HG03354 (cell line): ENCODE data around the gene MRPL14.

Experiments used
- ATAC-seq: cut with Tn5 transposase; IDR thresholded peaks from one replicate; pipeline ENCODE4 v1.9.1; 2021; ENCODE audit warnings: mild to moderate bottlenecking; ENCODE audit not compliant: unreplicated experiment, poor library complexity, severe bottlenecking

MRPL14 gene

DNA sequence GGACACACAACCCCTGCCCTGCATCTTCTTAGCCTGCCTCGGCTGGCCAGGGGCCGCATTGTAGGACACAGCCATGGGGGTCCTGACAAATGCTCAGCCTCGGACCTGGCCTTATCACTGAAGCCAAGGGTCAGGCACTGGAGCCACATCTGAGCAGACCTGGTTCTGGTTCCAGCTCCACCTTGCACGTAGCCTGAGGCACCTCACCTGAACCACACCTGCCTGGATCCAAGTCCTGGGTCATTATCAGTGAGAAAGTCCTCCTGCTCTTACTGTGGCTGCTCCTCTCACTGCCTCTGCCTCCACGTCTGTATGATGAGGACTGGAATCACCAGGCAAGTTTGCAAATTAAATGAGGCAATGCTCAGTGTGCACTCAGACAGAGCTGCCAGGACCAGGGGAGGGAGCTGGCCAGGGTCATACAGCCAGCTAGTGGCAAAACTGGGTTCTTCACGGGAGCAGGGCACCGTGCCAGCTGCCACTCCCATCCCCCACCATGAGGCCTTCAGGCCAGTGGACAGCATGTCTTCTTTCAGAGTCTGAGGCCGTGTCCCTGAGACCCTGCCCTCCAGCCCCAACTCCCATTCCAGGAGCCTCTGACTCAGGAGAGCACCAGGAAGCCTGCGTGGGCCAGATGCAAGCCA lies 40.2 kb downstream of the MRPL14 start:
- ATAC-seq = no peak

DNA sequence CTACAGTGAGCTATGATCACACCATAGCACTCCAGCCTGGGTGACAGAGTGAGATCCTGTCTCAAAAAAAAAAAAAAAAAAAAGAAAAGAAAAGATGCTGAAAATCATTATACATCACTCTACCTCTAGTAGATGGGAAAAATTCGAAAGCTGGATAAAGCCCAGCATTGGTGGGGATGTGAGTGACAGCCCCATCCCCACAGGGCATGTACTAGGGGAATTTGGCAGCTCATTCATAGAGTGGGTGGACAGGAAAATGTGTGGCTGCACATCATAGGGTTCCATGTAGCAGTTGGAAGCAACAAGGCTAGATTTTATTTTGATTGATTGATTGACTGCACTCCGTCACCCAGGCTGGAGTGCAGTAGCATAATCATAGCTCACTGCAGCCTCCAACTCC lies 42.0 kb downstream of the MRPL14 start:
- no peak for ATAC-seq

DNA sequence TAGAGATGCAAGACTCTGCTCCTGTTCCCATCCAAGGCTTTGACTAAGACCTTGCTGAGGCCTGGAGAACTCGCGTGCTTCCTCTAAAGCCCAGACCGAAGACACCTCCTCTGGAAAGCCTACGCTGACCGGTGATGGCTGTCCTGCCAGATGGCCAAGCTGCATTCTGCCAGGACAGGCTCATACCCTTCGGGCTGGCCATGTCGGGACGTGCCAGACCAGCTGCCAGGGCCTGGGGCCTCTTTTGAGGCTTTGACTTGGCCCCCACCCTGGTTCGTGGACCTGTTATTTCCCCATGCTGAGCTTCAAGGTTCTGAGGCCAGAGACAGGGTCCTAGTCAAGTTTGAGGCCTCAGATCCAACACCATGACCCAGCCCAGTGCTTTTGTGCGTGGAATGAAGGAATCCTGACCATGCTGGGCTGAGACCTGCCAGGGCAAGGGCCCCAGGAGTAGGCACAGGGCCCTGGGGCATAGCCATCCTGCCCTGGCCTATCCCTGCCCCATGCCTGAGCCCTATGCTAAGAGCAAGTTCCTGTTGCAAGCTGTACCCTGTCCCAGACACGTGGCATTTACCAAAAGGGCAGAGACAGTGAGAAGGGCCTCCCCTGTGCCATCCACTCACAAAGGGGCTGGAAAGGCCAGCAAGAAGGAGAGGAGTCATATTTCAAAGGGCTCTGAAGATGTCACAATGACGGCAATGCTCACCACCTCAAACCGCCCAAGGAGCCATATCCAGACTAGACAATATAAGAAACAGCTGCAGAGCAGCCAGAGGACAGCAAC lies 42.8 kb downstream of the MRPL14 start:
- no peak for ATAC-seq

- no peak for ATAC-seq
Observed at GRCh38 chr6:44082872-44083321, 44.4 kb downstream of the MRPL14 start.

DNA sequence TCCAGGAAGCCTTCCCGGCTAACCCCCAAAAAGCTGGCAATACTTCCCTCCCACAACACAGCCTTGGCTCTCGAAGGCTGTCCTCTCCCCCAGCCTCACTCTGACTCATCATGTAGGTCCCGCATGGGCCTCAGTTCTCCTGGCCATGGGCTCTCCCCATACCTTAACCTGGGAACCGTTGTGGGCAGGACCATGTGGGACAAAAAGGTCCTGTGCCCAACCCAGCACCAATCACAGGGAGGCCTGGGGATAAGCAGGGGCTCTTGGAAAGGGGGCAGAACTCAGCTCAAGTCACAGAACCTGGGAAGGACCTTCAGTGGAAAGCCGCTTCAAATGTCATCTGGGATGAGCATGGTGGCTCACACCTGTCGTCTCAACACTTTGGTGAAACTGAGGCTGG lies 45.5 kb downstream of the MRPL14 start:
- ATAC-seq = no peak

- ATAC-seq = no peak
Observed at GRCh38 chr6:44080561-44081521, 46.4 kb downstream of the MRPL14 start.

- ATAC-seq = no peak
Observed at GRCh38 chr6:44079672-44080071, 47.6 kb downstream of the MRPL14 start.

DNA sequence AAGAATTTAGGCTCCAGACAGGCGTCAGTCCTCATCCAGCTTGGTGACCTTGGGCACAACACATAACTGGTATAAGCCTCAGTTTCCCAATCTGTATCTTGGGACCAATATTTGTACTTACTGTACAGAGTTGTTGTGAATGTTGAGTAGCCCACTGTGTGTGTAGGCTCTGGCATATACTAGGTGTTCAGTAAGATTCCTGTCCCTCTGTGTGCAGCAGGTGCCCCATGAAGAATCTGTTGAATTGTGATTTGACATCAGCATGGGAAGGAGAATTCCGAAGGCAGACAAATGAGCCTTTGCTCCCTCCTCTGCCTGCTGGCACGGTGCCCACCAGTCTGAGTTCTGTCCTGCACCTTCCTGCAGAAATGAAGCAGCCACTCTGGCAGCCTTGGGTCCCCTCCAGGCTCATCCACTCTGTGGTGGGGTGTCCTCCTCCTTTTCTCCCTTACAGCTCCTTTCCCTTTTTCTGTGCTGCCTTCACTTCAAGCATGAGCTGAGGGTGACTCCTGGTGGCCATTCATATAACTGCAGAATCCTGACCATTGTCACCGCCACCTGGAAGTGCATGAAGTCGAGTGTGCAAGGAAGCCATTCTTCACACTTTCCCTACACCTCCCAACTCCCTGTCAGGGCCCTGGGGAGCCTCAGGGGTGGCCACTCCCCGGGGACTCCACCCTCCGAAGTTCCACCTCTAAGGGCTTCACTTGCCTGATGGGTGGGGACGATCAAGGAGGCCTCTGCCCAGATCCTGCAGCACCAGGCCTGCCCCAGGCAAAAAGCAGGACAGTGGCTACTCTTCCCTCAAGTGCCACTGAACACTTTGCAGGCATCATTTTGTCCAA lies 48.2 kb downstream of the MRPL14 start:
- peak; percentile 35 for ATAC-seq

GRCh38 chr6:44078219-44078826 lies 48.9 kb downstream of the MRPL14 start:
- ATAC-seq = no peak

DNA sequence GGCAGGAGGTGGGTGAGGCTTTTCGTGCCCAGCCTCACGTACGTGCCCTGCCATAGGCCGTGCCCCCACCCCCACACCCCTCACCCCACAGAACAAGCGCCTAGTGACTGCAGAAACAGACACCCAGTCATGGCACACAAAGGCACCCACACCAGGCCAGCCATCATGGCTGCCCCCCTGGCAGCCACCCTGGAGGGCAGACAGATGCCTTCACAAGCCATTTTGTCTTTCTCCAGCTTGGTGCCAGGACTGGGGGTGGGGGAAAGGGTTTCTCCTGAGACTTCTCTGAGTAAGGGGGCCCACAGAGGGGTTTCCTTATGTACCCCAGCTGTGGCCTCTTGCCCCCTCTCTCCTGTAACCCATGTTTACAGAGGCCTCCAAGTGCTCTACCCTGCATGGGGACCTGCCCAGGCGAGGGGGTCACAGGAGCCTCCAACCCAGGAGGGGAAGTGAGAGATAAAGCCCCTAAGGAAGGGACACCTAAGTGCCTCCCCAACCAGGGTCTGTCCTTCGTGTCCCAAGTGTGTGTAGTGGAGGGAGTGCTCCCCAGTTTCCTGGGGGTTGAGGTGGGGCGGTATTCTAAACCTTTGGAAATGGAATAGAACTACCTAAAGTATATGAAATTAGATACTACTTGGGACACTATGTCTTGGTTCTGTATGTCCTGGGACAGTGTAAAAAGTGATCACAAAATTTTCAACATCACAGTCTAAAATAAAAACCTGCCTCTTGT lies 49.9 kb downstream of the MRPL14 start:
- no peak for ATAC-seq

DNA sequence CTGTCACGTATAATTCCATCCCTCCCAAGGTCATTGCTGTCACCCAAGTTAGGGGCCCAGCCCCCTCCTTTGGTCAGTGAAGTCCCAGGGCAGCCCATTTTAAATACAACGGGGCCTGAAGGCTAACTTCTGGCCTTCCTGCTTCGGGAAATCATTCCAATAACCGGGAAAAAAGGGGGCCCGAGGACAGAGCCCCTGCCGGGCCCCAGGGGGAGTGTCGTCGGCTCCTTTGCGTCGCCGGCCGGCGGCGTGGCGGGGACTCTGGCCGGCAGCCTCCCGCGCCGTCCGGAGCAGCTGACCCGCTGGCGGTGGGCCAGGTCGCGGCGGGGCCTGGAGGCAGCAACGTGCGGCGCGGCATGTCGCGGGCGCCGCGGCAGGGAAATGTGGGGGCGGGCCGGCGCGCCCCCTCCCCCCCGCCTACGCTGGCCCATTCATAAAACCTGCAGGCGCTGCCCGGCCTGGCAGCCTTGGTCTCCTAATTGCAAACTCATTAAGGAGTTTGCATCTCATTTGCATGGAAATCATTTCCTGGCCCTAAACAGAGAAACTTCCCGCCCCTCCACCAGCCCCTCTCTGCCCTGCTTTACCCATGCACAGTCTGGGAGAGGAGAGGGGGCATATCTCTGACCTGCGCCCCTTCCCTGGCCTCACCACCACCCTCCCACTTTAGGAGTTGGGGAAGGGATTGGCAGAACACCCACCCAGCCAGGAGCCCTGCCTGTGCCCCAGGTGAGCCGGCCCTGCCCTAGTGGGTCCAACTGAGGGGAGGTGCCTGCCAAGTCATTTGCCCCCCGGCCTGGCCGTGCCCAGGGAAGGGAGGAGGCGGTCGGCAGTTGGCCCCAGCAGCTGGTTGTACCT lies 50.7 kb downstream of the MRPL14 start:
- no peak for ATAC-seq

DNA sequence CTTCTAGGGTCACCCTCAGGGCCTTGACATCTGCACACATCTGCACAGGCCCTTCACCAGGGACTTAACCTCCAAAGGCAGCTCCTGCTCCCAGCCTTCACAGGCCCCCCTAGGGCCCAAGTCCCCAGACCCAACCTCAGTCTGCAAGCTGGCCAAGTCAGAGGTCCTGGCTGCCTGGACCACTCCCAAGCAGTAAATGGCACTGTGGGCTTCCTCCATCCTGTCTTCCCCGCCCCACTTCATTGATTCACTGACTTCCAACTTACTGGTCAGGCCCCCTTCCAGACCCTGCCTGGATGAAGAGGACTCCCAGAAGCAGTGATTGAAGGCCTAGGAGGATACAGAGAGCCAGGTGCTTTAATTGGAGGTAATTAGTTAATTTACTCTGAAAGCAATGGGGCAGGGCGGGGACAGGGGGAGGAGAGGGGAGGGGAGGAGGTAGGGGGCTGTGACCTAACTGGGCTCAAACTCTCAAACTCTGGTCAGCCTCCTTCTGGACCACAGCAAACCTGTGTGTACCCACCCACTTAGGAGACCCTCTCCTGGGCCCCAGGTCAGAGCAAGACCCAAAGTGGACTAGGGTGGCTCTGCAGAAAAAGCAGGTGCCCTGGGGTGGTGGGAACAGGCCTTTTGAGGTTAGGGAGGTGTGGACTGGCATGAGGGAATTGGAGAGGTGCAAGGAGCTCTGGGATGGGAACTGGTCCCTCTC lies 51.5 kb downstream of the MRPL14 start:
- ATAC-seq = no peak

GRCh38 chr6:44074813-44075646 lies 52.2 kb downstream of the MRPL14 start:
- no peak for ATAC-seq

GRCh38 chr6:44074439-44074812 lies 52.8 kb downstream of the MRPL14 start:
- peak; percentile 36 for ATAC-seq

DNA sequence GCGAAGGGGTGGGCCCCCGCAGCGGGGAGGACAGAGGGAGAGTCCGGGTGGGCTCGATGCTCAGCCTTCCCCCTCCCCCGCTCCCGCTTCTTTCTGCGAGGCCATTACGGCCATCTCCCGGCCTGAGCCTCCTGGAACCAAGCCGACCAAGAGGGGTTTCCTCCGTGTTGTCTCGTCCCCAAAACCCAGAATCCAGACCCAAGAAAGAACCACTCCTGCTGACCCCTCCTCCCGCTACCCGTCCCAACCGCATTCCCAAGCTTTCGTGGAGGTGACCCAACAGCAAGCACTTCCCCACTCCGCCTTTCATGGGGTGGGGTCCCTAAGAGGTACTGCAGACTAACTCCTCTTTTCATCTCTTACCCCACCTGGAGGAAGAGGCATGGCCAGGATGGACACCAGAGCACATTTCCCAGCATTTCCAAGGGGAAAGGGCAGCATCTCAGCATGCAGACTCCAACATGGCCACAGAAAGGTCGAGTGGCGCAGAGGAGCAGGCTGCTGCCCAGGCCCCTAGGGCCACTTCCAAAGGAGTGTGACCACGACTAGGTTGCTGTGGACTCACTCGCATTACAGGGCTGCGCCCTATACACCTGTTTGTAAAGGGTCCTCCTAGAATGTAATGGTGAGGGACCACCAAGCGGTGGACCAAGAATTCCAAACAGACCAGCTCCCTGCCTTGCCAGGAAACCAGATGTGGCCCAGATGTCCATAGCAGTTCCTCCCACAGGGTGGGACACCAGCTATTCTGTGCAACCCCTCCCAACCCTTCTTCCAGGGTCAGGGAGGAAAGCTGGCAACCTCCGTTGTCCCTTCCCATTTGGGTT lies 53.4 kb downstream of the MRPL14 start:
- peak; percentile 10 for ATAC-seq
